Measurements from ENCODE around the gene LRP1.

The LRP1 gene

DNA sequence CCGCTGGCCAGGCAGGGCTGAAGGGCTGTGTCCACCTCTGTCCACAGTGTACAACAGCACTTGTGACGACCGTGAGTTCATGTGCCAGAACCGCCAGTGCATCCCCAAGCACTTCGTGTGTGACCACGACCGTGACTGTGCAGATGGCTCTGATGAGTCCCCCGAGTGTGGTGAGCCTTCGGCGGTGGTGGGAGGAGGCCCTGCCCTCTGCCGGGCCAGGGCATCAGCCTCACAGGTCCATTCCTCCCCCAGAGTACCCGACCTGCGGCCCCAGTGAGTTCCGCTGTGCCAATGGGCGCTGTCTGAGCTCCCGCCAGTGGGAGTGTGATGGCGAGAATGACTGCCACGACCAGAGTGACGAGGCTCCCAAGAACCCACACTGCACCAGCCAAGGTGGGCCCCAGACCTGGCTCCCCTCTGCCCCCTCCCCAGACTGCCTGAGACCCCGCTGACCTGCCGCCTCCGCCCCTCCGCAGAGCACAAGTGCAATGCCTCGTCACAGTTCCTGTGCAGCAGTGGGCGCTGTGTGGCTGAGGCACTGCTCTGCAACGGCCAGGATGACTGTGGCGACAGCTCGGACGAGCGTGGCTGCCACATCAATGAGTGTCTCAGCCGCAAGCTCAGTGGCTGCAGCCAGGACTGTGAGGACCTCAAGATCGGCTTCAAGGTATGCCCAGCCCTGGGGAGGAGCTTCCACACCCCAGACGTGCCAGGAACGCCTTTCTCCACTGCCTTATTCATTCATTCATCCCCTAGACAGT, 67.5 kb downstream of the LRP1 start:
- H3K4me3 ChIP-seq (ENCODE audit: low read depth, low read length): no peak overlapping the region

GRCh38 chr12:57196439-57196838, 68.2 kb downstream of the LRP1 start:
- TF ChIP-seq CTCF (IDR thresholded peaks at IDR 0.05; ENCODE audit: borderline replicate concordance, insufficient read depth, low read depth, low read length): no peak

More for the DNA sequence above, 67.5 kb downstream of the LRP1 start:
- no peak for TF ChIP-seq CTCF (IDR thresholded peaks at IDR 0.05; ENCODE audit: borderline replicate concordance, insufficient read depth, low read depth, low read length)

DNA sequence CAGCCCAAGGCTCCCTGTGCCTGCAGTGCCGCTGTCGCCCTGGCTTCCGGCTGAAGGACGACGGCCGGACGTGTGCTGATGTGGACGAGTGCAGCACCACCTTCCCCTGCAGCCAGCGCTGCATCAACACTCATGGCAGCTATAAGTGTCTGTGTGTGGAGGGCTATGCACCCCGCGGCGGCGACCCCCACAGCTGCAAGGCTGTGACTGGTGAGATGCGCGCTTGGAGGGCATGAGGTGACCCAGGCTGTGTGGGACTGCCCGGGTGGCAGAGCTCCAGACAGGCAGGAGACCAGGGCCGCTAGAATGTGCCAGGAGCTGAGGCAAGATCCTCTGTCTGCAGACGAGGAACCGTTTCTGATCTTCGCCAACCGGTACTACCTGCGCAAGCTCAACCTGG, 68.7 kb downstream of the LRP1 start:
- TF ChIP-seq CTCF (IDR thresholded peaks at IDR 0.05; ENCODE audit: borderline replicate concordance, insufficient read depth, low read depth, low read length): no peak
- no peak overlapping the region for H3K4me3 ChIP-seq (ENCODE audit: low read depth, low read length)

More at GRCh38 chr12:57196439-57196838, 68.2 kb downstream of the LRP1 start:
- no peak overlapping the region for H3K4me3 ChIP-seq (ENCODE audit: low read depth, low read length)

DNA sequence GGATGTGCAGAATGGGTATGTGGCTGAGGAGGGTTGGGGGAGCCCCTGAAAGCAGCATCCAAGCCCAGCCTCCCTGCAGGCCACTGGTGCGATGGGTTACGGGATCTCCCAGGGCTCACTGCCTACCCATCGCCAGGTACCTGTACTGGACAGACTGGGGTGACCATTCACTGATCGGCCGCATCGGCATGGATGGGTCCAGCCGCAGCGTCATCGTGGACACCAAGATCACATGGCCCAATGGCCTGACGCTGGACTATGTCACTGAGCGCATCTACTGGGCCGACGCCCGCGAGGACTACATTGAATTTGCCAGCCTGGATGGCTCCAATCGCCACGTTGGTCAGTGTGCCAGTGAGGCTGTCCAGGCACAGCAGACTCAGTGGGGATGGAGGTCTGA, 70.0 kb downstream of the LRP1 start:
- TF ChIP-seq CTCF (IDR thresholded peaks at IDR 0.05; ENCODE audit: borderline replicate concordance, insufficient read depth, low read depth, low read length): no peak

DNA sequence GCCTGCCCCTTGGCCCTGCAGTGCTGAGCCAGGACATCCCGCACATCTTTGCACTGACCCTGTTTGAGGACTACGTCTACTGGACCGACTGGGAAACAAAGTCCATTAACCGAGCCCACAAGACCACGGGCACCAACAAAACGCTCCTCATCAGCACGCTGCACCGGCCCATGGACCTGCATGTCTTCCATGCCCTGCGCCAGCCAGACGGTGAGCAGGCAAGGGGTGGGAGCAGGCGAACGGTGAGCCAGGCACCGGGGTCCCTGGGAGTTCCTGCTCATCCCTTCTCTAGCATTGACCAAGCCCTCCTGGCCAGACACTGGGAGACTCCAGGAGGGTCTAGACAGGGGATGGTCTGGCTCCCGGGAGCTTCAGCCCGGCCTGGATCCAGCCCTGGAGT, 70.9 kb downstream of the LRP1 start:
- no peak for TF ChIP-seq CTCF (IDR thresholded peaks at IDR 0.05; ENCODE audit: borderline replicate concordance, insufficient read depth, low read depth, low read length)
- H3K4me3 ChIP-seq (ENCODE audit: low read depth, low read length): no peak overlapping the region

More for the DNA sequence above, 70.0 kb downstream of the LRP1 start:
- H3K4me3 ChIP-seq (ENCODE audit: low read depth, low read length): no peak overlapping the region

DNA sequence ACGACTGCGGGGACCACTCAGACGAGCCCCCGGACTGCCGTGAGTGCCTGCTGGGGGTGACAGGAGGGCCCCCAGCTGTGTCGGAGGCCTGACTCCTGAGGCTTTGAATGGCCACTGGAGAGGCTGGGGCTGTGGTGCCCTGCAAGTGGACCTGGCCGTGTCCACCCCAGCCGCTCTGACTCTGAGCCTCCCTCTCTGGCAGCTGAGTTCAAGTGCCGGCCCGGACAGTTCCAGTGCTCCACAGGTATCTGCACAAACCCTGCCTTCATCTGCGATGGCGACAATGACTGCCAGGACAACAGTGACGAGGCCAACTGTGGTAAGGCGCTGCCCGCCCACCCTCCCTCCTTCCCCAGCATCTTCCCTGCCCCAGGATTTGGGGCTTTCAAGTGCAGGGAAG, 72.2 kb downstream of the LRP1 start:
- no peak for TF ChIP-seq CTCF (IDR thresholded peaks at IDR 0.05; ENCODE audit: borderline replicate concordance, insufficient read depth, low read depth, low read length)
- H3K4me3 ChIP-seq (ENCODE audit: low read depth, low read length): no peak overlapping the region

DNA sequence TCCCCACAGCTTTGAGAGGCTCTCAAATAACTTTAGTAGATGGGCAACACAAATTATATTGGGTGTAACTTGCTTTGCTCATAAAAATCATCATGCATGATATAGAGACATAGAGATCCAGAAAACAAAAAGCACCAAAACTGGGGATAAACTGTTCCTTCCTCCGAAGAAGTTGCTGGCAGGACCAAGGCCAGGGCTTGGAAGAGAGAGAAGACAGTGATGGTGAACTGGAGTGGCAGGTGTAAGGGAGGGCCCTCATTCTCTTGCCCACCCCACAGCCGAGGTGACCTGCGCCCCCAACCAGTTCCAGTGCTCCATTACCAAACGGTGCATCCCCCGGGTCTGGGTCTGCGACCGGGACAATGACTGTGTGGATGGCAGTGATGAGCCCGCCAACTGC, 72.9 kb downstream of the LRP1 start:
- H3K4me3 ChIP-seq (ENCODE audit: low read depth, low read length): no peak overlapping the region
- TF ChIP-seq CTCF (IDR thresholded peaks at IDR 0.05; ENCODE audit: borderline replicate concordance, insufficient read depth, low read depth, low read length): no peak

Data from GM12875 (cell line).